ENCODE results near the gene AHNAK.
"Not testable (repeated sequence)": the region's sequence is repeated elsewhere in the genome, so short reads cannot be mapped to it uniquely, and the experiment has no call there.

The AHNAK gene

DNA sequence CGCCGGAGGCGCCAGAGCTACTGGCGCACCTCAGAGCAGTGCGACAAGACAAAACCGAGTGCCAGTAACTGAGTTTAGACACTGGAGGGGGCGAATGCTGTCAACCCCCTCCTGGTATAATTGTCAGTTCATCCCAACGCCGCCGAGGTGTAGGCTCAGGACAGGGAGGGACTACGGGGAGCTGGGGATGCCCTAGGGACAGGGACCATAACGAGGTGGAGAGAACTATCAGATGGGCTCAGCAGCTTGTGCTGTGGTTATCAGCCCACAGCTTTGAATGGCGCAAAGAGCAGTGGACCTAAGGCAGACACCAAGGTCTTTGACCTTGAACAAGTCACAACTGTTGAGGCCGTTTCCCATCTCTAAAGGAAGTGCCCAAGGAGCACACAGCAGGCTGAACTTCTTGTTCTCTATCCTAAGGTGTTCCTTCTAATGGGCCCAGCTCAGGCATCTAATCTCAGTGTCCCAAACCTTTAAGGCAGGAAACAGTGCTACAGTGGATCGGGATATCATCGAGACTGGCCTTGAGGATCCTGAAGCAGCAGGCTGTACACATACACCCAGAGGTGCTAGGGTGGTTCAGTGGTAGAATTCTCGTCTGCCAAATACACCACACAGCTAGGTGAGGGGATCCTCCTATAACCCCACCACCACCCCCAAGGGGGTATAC, 45.7 kb upstream of the AHNAK start:
- peaks cover 14% of the 10 kb centered on the region; the same call in 1 of the 2 replicates for H3K36me3 ChIP-seq (ENCODE audit: insufficient read depth)

DNA sequence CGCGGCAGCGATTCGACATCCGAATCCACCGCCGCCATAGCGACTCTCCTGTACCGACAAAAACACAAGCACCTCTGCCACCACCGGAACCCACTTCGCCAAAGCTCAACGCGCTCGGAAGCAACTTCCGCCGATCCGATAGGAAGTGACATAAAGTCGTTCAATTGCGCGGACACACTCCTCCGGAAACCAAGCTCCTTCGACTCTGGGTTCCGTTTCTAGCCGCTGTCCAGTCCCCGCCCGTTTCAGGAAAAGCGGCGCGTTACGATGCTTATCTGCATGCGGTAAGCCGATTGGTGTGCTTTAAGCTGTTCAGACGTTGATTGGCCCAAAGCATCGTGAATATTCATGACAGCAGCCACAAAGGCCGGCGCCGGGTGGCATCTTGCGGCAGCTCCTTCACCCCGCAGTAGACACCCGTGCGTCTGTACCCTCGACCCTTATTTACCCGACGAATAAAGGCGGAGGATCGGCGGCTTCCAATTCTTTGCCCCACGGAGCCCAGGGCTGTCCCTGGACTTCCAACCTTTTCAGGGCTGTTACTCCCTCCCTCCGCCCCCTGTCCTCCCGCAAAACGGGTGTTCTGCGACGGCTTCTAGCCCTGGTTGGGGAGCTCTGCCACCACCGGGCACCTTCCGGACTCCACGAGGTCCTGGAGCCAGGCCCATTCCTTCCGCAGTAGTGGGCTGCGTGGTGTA, 45.0 kb upstream of the AHNAK start, which contains the start of gene TUT1:
Gene TUT1 (minus strand): TSS at position 76 of the 698 bp plus-strand sequence. CDS start 38 bp downstream, at position 38.
- Histone ChIP-seq H3K4me1 (ENCODE audit: low read depth, poor library complexity, severe bottlenecking) (peaks cover 35% of the 10 kb centered on the region), H3K9ac (peak within 1 kb of the TSS; percentile 87), H3K4me3 (IDR thresholded peaks at IDR 0.05; ENCODE audit: insufficient read depth, low read depth, low read length) (no peak within 1 kb of the TSS), H3K4me2 (peak within 1 kb of the TSS; percentile 85), H4K20me1 (ENCODE audit: insufficient read depth) (no peaks in the 10 kb centered on the region), H3K27me3 (ENCODE audit: insufficient read depth, low read depth) (no peaks in the 10 kb centered on the region), H3K36me3 (ENCODE audit: insufficient read depth) (peaks cover 14% of the 10 kb centered on the region; the same call in 1 of the 2 replicates), H3K79me2 (ENCODE audit: insufficient read depth, low read depth) (peaks cover 20% of the 10 kb centered on the region), H2AFZ (ENCODE audit: low read depth) (peak within 1 kb of the TSS; percentile 60), H3K27ac (peak within 1 kb of the TSS; percentile 93)
- TF ChIP-seq, protein P1, sequence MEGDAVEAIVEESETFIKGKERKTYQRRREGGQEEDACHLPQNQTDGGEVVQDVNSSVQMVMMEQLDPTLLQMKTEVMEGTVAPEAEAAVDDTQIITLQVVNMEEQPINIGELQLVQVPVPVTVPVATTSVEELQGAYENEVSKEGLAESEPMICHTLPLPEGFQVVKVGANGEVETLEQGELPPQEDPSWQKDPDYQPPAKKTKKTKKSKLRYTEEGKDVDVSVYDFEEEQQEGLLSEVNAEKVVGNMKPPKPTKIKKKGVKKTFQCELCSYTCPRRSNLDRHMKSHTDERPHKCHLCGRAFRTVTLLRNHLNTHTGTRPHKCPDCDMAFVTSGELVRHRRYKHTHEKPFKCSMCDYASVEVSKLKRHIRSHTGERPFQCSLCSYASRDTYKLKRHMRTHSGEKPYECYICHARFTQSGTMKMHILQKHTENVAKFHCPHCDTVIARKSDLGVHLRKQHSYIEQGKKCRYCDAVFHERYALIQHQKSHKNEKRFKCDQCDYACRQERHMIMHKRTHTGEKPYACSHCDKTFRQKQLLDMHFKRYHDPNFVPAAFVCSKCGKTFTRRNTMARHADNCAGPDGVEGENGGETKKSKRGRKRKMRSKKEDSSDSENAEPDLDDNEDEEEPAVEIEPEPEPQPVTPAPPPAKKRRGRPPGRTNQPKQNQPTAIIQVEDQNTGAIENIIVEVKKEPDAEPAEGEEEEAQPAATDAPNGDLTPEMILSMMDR (conservative IDR thresholded peaks at IDR 0.05; ENCODE audit: low read depth, low read length) = no peak

More for the DNA sequence above, 45.7 kb upstream of the AHNAK start:
- TF ChIP-seq, protein P1 (conservative IDR thresholded peaks at IDR 0.05; ENCODE audit: low read depth, low read length) = no peak
- Histone ChIP-seq H3K9ac (peak overlapping the region; percentile 87), H3K27ac (peak overlapping the region; percentile 93), H3K27me3 (ENCODE audit: insufficient read depth, low read depth) (no peaks in the 10 kb centered on the region), H2AFZ (ENCODE audit: low read depth) (peak overlapping the region; percentile 55), H3K4me1 (ENCODE audit: low read depth, poor library complexity, severe bottlenecking) (peaks cover 35% of the 10 kb centered on the region), H3K4me2 (peak overlapping the region; percentile 85), H4K20me1 (ENCODE audit: insufficient read depth) (no peaks in the 10 kb centered on the region), H3K4me3 (IDR thresholded peaks at IDR 0.05; ENCODE audit: insufficient read depth, low read depth, low read length) (no peak overlapping the region), H3K79me2 (ENCODE audit: insufficient read depth, low read depth) (peaks cover 21% of the 10 kb centered on the region)

DNA sequence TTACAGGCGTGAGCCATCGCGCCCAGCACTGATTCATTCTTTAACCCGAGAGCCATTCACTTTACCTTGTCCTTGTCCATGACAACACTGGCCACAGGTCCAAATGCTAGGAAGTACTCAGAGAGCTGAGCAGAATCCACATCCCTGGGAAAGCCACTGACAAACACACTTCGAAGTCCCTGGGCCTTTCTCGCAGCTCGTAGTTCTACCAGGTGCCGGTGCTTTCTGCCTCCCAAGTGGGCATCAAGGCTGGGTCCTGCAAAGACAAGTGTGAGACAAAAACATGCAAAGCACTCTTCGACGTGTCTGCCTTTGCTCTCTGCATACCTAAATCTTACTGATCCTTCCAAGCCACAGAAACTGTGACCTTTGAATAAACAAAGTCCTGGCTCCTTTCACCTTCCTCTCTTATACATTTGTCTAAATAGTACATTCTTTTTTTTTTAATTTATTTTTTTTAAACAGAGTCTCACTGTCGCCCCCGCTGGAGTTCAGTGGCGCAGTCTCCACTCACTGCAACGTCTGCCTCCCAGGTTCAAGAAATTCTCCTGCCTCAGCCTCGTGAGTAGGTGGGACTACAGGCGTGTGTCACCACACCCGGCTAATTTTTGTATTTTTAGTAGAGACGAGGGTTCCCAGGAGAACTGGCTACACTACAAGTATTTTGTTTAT, 42.5 kb upstream of the AHNAK start:
- no peak overlapping the region for H3K9ac ChIP-seq
- H4K20me1 ChIP-seq (ENCODE audit: insufficient read depth) = no peaks in the 10 kb centered on the region
- no peak overlapping the region for H3K4me3 ChIP-seq (IDR thresholded peaks at IDR 0.05; ENCODE audit: insufficient read depth, low read depth, low read length)
- H3K4me1 ChIP-seq (ENCODE audit: low read depth, poor library complexity, severe bottlenecking) = peaks cover 35% of the 10 kb centered on the region
- no peaks in the 10 kb centered on the region for H3K36me3 ChIP-seq (ENCODE audit: insufficient read depth)
- H3K79me2 ChIP-seq (ENCODE audit: insufficient read depth, low read depth) = peaks cover 20% of the 10 kb centered on the region
- no peak overlapping the region for H3K4me2 ChIP-seq
- H3K27me3 ChIP-seq (ENCODE audit: insufficient read depth, low read depth) = no peaks in the 10 kb centered on the region
- peak overlapping the region; percentile 17; the same call in 1 of the 2 replicates for H3K27ac ChIP-seq
- TF ChIP-seq, protein P1 (conservative IDR thresholded peaks at IDR 0.05; ENCODE audit: low read depth, low read length) = peak; percentile 53; the same call in 1 of the 2 replicates
- H2AFZ ChIP-seq (ENCODE audit: low read depth) = no peak overlapping the region

DNA sequence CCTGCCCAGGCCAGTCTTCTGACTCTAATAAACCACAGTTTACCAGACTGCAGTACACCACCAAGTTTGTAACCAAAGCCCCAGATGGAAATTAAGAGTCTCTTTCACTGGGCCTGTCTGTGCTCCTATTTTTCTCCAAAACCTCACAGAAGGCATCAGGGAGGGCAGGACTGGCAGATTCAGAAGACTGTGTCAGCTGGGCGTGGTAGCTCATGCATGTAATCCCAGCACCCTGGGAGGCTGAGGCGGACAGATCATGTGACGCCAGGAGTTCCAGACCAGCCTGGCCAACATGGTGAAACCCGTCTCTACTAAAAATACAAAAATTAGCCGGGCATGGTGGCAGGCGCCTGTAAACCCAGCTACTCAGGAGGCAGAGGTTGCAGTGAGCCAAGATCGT, 38.8 kb upstream of the AHNAK start:
- not testable (repeated sequence) for H3K4me3 ChIP-seq (IDR thresholded peaks at IDR 0.05; ENCODE audit: insufficient read depth, low read depth, low read length); H3K4me2 ChIP-seq; H2AFZ ChIP-seq (ENCODE audit: low read depth); H3K27me3 ChIP-seq (ENCODE audit: insufficient read depth, low read depth); H3K27ac ChIP-seq; H4K20me1 ChIP-seq (ENCODE audit: insufficient read depth); H3K36me3 ChIP-seq (ENCODE audit: insufficient read depth); H3K9ac ChIP-seq
- Histone ChIP-seq H3K79me2 (ENCODE audit: insufficient read depth, low read depth) (peaks cover 11% of the 10 kb centered on the region), H3K4me1 (ENCODE audit: low read depth, poor library complexity, severe bottlenecking) (peaks cover 13% of the 10 kb centered on the region)

DNA sequence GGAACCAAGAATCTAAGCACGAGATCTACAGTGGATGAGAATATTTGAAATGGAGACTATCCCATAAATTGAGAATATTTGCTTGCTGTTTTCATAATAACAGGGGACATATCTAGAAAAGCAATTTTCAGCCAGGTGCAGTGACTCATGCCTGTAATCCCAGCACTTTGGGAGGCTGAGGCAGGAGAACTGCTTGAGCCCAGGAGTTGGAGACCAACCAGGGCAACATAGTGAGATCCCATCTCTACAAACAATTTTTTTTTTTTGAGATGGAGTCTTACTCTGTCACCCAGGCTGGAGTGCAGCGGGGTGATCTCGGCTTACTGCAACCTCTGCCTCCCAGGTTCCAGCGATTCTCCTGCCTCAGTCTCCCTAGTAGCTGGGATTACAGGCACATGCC, 35.1 kb upstream of the AHNAK start:
- H3K4me2 ChIP-seq; H3K4me3 ChIP-seq (IDR thresholded peaks at IDR 0.05; ENCODE audit: insufficient read depth, low read depth, low read length); H3K4me1 ChIP-seq (ENCODE audit: low read depth, poor library complexity, severe bottlenecking); H4K20me1 ChIP-seq (ENCODE audit: insufficient read depth); H2AFZ ChIP-seq (ENCODE audit: low read depth); H3K27ac ChIP-seq; H3K27me3 ChIP-seq (ENCODE audit: insufficient read depth, low read depth); H3K9ac ChIP-seq; H3K36me3 ChIP-seq (ENCODE audit: insufficient read depth); H3K79me2 ChIP-seq (ENCODE audit: insufficient read depth, low read depth): not testable (repeated sequence)
